GM23338 (cell line): ENCODE data around the gene OR6B2. TPM values are rescaled to one million over a fixed set of nuclear protein-coding genes. Genes with fewer than 3 reads are reported as not detected.
A peak's percentile ranks its signal among the peaks of the same experiment; 100 is the strongest.

ENCODE experiments used
- ATAC-seq: fragments of 200-7000 bp; cut with Tn5 transposase; 3 replicates; pipeline ENCODE4 v1.9.1; 2020
- DNase-seq: peaks from one replicate; pipeline ENCODE4 v3.0.0-alpha.2; 2015; ENCODE audit warnings: low spot score
- H2AFZ ChIP-seq: fragments of 200-600 bp; sonication (generic); 2 replicates; pipeline ENCODE4 v1.8.0; 2016; ENCODE audit warnings: antibody characterized with exemption, mild to moderate bottlenecking, moderate library complexity
- H3F3A ChIP-seq: fragments of 200-600 bp; sonication (generic); replicated peaks from 2 replicates; pipeline ENCODE4 v1.8.0; 2017; ENCODE audit warnings: antibody characterized with exemption, mixed run types, low read depth
- H3K27ac ChIP-seq: fragments of 200-600 bp; sonication (generic); 2 replicates; pipeline ENCODE4 v1.6.1; 2016; ENCODE audit warnings: low read depth
- H3K27me3 ChIP-seq: fragments of 200-600 bp; sonication (generic); 2 replicates; pipeline ENCODE4 v1.8.0; 2016; ENCODE audit warnings: mild to moderate bottlenecking, mixed run types, moderate library complexity; ENCODE audit not compliant: insufficient read depth
- H3K36me3 ChIP-seq: fragments of 200-600 bp; sonication (generic); 2 replicates; pipeline ENCODE4 v1.8.0; 2016; ENCODE audit warnings: mild to moderate bottlenecking; ENCODE audit not compliant: insufficient read depth
- H3K4me1 ChIP-seq: fragments of 200-600 bp; sonication (generic); 2 replicates; pipeline ENCODE4 v1.8.0; 2016; ENCODE audit warnings: mild to moderate bottlenecking, moderate library complexity; ENCODE audit not compliant: insufficient read depth
- H3K4me2 ChIP-seq: fragments of 200-600 bp; sonication (generic); 2 replicates; pipeline ENCODE4 v1.7.1; 2017; ENCODE audit warnings: mixed run types
- H3K4me3 ChIP-seq: fragments of 200-600 bp; sonication (generic); 2 replicates; pipeline ENCODE4 v1.6.1; 2016; ENCODE audit warnings: mixed run types
- H3K79me2 ChIP-seq: fragments of 200-600 bp; sonication (generic); replicated peaks from 2 replicates; pipeline ENCODE4 v1.8.0; 2017; ENCODE audit warnings: mild to moderate bottlenecking; ENCODE audit not compliant: insufficient read depth
- H3K9me2 ChIP-seq: fragments of 200-600 bp; sonication (generic); 2 replicates; pipeline ENCODE4 v1.8.0; 2017; ENCODE audit not compliant: insufficient read depth
- H4K20me1 ChIP-seq: fragments of 200-600 bp; sonication (generic); replicated peaks from 2 replicates; pipeline ENCODE4 v1.8.0; 2017; ENCODE audit warnings: mild to moderate bottlenecking; ENCODE audit not compliant: insufficient read depth
- H3K27ac Mint-ChIP-seq: 2 replicates; pipeline ENCODE4 v1.8.0; 2020; ENCODE audit warnings: inconsistent platforms, mild to moderate bottlenecking, moderate library complexity, mixed read lengths
- H3K27me3 Mint-ChIP-seq: 3 replicates; pipeline ENCODE4 v1.8.0; 2022; ENCODE audit warnings: low read depth, mild to moderate bottlenecking, moderate library complexity, mixed read lengths, inconsistent platforms; ENCODE audit not compliant: insufficient read depth, poor library complexity
- H3K36me3 Mint-ChIP-seq: 3 replicates; pipeline ENCODE4 v1.8.0; 2021; ENCODE audit warnings: low read depth, mild to moderate bottlenecking, inconsistent platforms, moderate library complexity, mixed read lengths
- H3K4me1 Mint-ChIP-seq: 3 replicates; pipeline ENCODE4 v1.8.0; 2020; ENCODE audit warnings: mild to moderate bottlenecking, inconsistent platforms, mixed read lengths
- H3K4me3 Mint-ChIP-seq: 3 replicates; pipeline ENCODE4 v1.8.0; 2021; ENCODE audit warnings: moderate library complexity, mild to moderate bottlenecking, inconsistent platforms, mixed read lengths
- H3K9me3 Mint-ChIP-seq: 3 replicates; pipeline ENCODE4 v1.8.0; 2020; ENCODE audit warnings: moderate library complexity, mild to moderate bottlenecking, inconsistent platforms, mixed read lengths
- EZH2phosphoT487 ChIP-seq: fragments of 200-600 bp; sonication (generic); IDR thresholded peaks from one replicate; pipeline ENCODE4 v1.8.1; 2018; ENCODE audit warnings: antibody characterized with exemption; ENCODE audit not compliant: unreplicated experiment
- NANOG ChIP-seq: IDR thresholded peaks from 2 replicates; pipeline ENCODE4 v1.6.1; 2016; ENCODE audit warnings: antibody characterized with exemption, borderline replicate concordance
- ZNF331 ChIP-seq: fragments of 250-450 bp; sonication (Bioruptor Pico); IDR thresholded peaks from 2 replicates; pipeline ENCODE4 v1.5.0; 2020; ENCODE audit warnings: low read depth, mild to moderate bottlenecking, moderate library complexity
- polyA plus RNA-seq: library from polyadenylated mRNA; unstranded; fragments of >200 nt; fragmentation: Nextera tagmentation; extraction: Ambion mirVana; gene quantifications from 2 replicates; pipeline ENCODE4 v1.2.1, GENCODE V29; 2016
- total RNA-seq: library from RNA; depleted of rRNA; stranded (reverse); fragments of >200 nt; shearing (Covaris generic); gene quantifications from 2 replicates; pipeline ENCODE4 v1.2.3, GENCODE V29; 2014
- TF ChIP-seq, protein P1 (sequence below): fragments of 250-450 bp; sonication (Bioruptor Pico); IDR thresholded peaks from 2 replicates; pipeline ENCODE4 v1.5.0; 2020; ENCODE audit warnings: mild to moderate bottlenecking, moderate library complexity
- TF ChIP-seq, protein P2 (sequence below): IDR thresholded peaks from one replicate; pipeline ENCODE4 v1.6.1; 2018; ENCODE audit warnings: antibody characterized with exemption; ENCODE audit not compliant: unreplicated experiment

Gene OR6B2
- total and polyA plus RNA-seq, 2 experiments from 2014 or later: not detected

DNA sequence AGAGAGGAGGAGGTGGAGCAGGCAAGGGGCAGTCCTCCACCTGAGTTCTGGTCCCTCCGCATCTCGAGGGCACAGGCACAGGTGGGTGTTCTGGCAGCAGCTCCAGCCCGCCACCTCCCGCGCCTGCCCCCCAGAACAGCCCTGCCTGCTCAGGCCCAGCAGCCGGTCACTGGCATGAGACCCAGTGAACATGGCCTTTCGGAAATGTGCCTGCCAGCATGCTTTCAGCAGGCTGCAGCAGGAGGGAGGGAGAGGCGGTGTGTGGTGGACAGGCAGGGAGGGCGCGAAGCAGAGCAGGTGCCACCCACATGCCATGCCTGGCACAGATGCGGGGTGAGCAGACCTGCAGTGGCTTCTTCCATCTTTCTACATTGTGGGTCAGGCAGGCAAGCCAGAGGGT, 26.4 kb upstream of the OR6B2 start (continued):
- TF ChIP-seq, protein P1, sequence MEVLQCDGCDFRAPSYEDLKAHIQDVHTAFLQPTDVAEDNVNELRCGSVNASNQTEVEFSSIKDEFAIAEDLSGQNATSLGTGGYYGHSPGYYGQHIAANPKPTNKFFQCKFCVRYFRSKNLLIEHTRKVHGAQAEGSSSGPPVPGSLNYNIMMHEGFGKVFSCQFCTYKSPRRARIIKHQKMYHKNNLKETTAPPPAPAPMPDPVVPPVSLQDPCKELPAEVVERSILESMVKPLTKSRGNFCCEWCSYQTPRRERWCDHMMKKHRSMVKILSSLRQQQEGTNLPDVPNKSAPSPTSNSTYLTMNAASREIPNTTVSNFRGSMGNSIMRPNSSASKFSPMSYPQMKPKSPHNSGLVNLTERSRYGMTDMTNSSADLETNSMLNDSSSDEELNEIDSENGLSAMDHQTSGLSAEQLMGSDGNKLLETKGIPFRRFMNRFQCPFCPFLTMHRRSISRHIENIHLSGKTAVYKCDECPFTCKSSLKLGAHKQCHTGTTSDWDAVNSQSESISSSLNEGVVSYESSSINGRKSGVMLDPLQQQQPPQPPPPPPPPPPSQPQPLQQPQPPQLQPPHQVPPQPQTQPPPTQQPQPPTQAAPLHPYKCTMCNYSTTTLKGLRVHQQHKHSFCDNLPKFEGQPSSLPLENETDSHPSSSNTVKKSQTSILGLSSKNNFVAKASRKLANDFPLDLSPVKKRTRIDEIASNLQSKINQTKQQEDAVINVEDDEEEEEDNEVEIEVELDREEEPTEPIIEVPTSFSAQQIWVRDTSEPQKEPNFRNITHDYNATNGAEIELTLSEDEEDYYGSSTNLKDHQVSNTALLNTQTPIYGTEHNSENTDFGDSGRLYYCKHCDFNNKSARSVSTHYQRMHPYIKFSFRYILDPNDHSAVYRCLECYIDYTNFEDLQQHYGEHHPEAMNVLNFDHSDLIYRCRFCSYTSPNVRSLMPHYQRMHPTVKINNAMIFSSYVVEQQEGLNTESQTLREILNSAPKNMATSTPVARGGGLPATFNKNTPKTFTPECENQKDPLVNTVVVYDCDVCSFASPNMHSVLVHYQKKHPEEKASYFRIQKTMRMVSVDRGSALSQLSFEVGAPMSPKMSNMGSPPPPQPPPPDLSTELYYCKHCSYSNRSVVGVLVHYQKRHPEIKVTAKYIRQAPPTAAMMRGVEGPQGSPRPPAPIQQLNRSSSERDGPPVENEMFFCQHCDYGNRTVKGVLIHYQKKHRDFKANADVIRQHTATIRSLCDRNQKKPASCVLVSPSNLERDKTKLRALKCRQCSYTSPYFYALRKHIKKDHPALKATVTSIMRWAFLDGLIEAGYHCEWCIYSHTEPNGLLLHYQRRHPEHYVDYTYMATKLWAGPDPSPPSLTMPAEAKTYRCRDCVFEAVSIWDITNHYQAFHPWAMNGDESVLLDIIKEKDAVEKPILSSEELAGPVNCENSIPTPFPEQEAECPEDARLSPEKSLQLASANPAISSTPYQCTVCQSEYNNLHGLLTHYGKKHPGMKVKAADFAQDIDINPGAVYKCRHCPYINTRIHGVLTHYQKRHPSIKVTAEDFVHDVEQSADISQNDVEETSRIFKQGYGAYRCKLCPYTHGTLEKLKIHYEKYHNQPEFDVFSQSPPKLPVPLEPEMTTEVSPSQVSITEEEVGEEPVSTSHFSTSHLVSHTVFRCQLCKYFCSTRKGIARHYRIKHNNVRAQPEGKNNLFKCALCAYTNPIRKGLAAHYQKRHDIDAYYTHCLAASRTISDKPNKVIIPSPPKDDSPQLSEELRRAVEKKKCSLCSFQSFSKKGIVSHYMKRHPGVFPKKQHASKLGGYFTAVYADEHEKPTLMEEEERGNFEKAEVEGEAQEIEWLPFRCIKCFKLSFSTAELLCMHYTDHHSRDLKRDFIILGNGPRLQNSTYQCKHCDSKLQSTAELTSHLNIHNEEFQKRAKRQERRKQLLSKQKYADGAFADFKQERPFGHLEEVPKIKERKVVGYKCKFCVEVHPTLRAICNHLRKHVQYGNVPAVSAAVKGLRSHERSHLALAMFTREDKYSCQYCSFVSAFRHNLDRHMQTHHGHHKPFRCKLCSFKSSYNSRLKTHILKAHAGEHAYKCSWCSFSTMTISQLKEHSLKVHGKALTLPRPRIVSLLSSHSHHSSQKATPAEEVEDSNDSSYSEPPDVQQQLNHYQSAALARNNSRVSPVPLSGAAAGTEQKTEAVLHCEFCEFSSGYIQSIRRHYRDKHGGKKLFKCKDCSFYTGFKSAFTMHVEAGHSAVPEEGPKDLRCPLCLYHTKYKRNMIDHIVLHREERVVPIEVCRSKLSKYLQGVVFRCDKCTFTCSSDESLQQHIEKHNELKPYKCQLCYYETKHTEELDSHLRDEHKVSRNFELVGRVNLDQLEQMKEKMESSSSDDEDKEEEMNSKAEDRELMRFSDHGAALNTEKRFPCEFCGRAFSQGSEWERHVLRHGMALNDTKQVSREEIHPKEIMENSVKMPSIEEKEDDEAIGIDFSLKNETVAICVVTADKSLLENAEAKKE (CRISPR knock-in tag): no peak
- no peak for TF ChIP-seq ZNF331 (CRISPR knock-in tag)

DNA sequence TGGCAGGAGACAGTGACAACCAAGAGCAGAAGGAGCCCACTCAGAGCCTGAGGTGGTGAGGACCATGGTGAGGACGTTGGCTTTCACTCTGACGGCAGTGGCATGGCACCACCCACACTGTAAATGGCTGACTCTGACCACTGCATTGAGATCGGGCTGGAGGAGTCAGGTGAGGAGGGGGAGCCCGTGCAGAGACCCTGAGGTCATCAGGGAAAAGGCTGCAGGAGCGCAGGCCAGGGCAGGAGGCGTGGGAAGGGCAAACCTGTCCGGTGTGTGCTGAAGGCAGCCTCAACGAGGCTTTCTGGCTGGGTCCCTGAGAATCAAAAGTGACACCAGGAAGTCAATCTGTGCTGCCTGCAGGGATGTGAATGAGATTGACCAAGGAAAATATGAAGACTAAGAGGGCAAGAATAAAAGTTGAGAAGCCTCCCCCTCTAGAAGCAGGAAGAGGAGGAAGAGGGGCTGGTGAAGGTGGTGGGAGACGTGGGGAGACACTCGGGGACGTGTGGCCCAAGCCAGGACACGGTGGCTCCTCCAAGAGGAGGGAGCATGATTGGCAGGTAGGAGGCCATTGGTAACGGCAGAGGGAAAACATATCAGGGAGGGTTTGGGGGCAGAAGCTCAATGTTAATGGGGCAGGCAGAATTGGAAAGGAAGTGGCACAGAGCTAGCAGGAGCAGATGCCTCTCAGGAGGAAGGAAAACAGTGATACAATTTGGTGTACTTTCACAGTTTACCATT, 25.1 kb upstream of the OR6B2 start:
- Histone ChIP-seq H3K27ac (no peak overlapping the region), H4K20me1 (no peaks in the 10 kb centered on the region), H3K9me2 (no peaks in the 10 kb centered on the region), H3K4me1 (no peaks in the 10 kb centered on the region; the same call in 1 of the 2 replicates), H2AFZ (0 out of 2 replicates have a peak overlapping the region, but pooled peaks have one; percentile 52), H3F3A (no peaks in the 10 kb centered on the region), H3K27me3 (no peaks in the 10 kb centered on the region), H3K79me2 (no peaks in the 10 kb centered on the region), H3K36me3 (no peaks in the 10 kb centered on the region), H3K4me3 (no peak overlapping the region), H3K4me2 (no peak overlapping the region)
- Mint-ChIP-seq H3K9me3 (no peaks in the 10 kb centered on the region), H3K27ac (no peak overlapping the region), H3K36me3 (no peaks in the 10 kb centered on the region), H3K27me3 (peaks cover 16% of the 10 kb centered on the region), H3K4me1 (peaks cover 7% of the 10 kb centered on the region; the same call in 2 of the 3 replicates), H3K4me3 (no peak overlapping the region)
- DNase-seq (no peak), ATAC-seq (no peak)
- TF ChIP-seq, protein P2, sequence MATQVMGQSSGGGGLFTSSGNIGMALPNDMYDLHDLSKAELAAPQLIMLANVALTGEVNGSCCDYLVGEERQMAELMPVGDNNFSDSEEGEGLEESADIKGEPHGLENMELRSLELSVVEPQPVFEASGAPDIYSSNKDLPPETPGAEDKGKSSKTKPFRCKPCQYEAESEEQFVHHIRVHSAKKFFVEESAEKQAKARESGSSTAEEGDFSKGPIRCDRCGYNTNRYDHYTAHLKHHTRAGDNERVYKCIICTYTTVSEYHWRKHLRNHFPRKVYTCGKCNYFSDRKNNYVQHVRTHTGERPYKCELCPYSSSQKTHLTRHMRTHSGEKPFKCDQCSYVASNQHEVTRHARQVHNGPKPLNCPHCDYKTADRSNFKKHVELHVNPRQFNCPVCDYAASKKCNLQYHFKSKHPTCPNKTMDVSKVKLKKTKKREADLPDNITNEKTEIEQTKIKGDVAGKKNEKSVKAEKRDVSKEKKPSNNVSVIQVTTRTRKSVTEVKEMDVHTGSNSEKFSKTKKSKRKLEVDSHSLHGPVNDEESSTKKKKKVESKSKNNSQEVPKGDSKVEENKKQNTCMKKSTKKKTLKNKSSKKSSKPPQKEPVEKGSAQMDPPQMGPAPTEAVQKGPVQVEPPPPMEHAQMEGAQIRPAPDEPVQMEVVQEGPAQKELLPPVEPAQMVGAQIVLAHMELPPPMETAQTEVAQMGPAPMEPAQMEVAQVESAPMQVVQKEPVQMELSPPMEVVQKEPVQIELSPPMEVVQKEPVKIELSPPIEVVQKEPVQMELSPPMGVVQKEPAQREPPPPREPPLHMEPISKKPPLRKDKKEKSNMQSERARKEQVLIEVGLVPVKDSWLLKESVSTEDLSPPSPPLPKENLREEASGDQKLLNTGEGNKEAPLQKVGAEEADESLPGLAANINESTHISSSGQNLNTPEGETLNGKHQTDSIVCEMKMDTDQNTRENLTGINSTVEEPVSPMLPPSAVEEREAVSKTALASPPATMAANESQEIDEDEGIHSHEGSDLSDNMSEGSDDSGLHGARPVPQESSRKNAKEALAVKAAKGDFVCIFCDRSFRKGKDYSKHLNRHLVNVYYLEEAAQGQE: no peak
- TF ChIP-seq EZH2phosphoT487: no peak
- TF ChIP-seq NANOG: no peak
